ENCODE data around the gene APOBEC2. TPM values are rescaled to one million over a fixed set of nuclear protein-coding genes. Genes with fewer than 3 reads are reported as not detected.

The APOBEC2 gene
- total and polyA plus RNA-seq, 9 of the 15 experiments (the other 6 are each of a cell fraction or from before 2014, with no cell fraction given) = 0.25 to 1.6 TPM; not detected in 7

GRCh38 chr6:41027799-41028560 is 25.0 kb upstream of the APOBEC2 start (continued):
- peak; percentile 78 for TF ChIP-seq LCOR (CRISPR knock-in tag; IDR thresholded peaks at IDR 0.05)
- no peak for TF ChIP-seq GTF2B (IDR thresholded peaks at IDR 0.05; ENCODE audit: extremely low read depth, insufficient read length)
- TF ChIP-seq E2F4 (CRISPR knock-in tag; IDR thresholded peaks at IDR 0.05; ENCODE audit: low read depth) = no peak
- peak; percentile 82 for TF ChIP-seq GABPB1 (CRISPR knock-in tag; IDR thresholded peaks at IDR 0.05)
- TF ChIP-seq FOS (IDR thresholded peaks at IDR 0.05; ENCODE audit: extremely low read depth, insufficient read length) = no peak
- no peak for TF ChIP-seq ZNF197 (CRISPR knock-in tag; IDR thresholded peaks at IDR 0.05; ENCODE audit: low read depth)
- no peak for TF ChIP-seq NFATC3 (IDR thresholded peaks at IDR 0.05)
- TF ChIP-seq C11orf30 (IDR thresholded peaks at IDR 0.05; ENCODE audit: low read depth) = no peak
- TF ChIP-seq ZNF24 (IDR thresholded peaks at IDR 0.05) = peak; percentile 68
- no peak for TF ChIP-seq ZNF644 (tag; IDR thresholded peaks at IDR 0.05; ENCODE audit: low read depth)
- TF ChIP-seq ZNF395 (CRISPR knock-in tag; IDR thresholded peaks at IDR 0.05) = no peak
- TF ChIP-seq RBM34 (IDR thresholded peaks at IDR 0.05; ENCODE audit: borderline replicate concordance, insufficient read depth, low read length) = no peak
- TF ChIP-seq ZNF134 (CRISPR knock-in tag; conservative IDR thresholded peaks at IDR 0.05) = peak; percentile 41; the same call in 1 of the 2 replicates
- TF ChIP-seq L3MBTL2 (IDR thresholded peaks at IDR 0.05) = peak; percentile 86
- TF ChIP-seq E2F1 (CRISPR knock-in tag; IDR thresholded peaks at IDR 0.05) = no peak
- TF ChIP-seq TAF15 (IDR thresholded peaks at IDR 0.05; ENCODE audit: low read depth, low read length) = no peak
- TF ChIP-seq CBFA2T3 (IDR thresholded peaks at IDR 0.05) = no peak
- no peak for TF ChIP-seq ILF3 (IDR thresholded peaks at IDR 0.05; ENCODE audit: borderline replicate concordance)
- peak; percentile 82 for TF ChIP-seq TFAP4 (CRISPR knock-in tag; IDR thresholded peaks at IDR 0.05; ENCODE audit: borderline replicate concordance)
- no peak for TF ChIP-seq RBM14 (IDR thresholded peaks at IDR 0.05; ENCODE audit: borderline replicate concordance, insufficient read depth, low read depth, low read length)
- no peak for TF ChIP-seq SETDB1 (IDR thresholded peaks at IDR 0.05; ENCODE audit: low read length)
- no peak for TF ChIP-seq SRSF7 (optimal IDR thresholded peaks at IDR 0.05; ENCODE audit: low read depth, low read length)
- no peak for TF ChIP-seq ZNF583 (CRISPR knock-in tag; IDR thresholded peaks at IDR 0.05)
- TF ChIP-seq BRF1 (IDR thresholded peaks at IDR 0.05; ENCODE audit: borderline replicate concordance, extremely low read depth, insufficient read length) = no peak

All from K562 (cell line).